Naive thymus-derived CD4-positive, alpha-beta T cell (primary cell): ENCODE measurements around the gene L3MBTL3. TPM values are rescaled to one million over a fixed set of nuclear protein-coding genes. Genes with fewer than 3 reads are reported as not detected.

Experiments used
- ATAC-seq: fragments of 150-1000 bp; cut with Tn5 transposase; 2 replicates; pipeline ENCODE4 v1.10.0; 2021; ENCODE audit warnings: mild to moderate bottlenecking, moderate library complexity
- CTCF ChIA-PET: fragments of 350-600 bp; sonication (Branson Sonifier 250); formaldehyde crosslinking; loops from one replicate; lab custom pipeline; 2021; ENCODE audit warnings: antibody characterized with exemption; lab: Charles Lee
- POLR2A ChIA-PET: fragments of 350-600 bp; sonication (Branson Sonifier 250); formaldehyde crosslinking; loops from one replicate; lab custom pipeline; 2021; ENCODE audit warnings: antibody characterized with exemption, inconsistent platforms; lab: Charles Lee
- DNase-seq, 9 donors: peaks; one replicate each; pipeline versions ENCODE4 v3.0.0 to v3.0.0-alpha.2; 2020 to 2022; ENCODE audit warnings: mixed read lengths in 1 of 9
- H3K27ac ChIP-seq: one replicate; pipeline ENCODE4 v1.7.0; 2013; ENCODE audit warnings: mild to moderate bottlenecking, low read depth, low read length, moderate library complexity
- H3K27me3 ChIP-seq, 2 donors: one replicate each; pipeline ENCODE4 v1.7.0; 2013; ENCODE audit warnings: low read length in 2 of 2, mild to moderate bottlenecking in 2 of 2, moderate library complexity in 2 of 2; ENCODE audit not compliant: control insufficient read depth in 2 of 2, insufficient read depth in 2 of 2
- H3K36me3 ChIP-seq, 3 experiments: 1 replicate in 2 of 3; 2 replicates in 1 of 3; pipeline ENCODE4 v1.7.0; 2013; ENCODE audit warnings: low read length in 3 of 3, mild to moderate bottlenecking in 3 of 3, moderate library complexity in 1 of 3; ENCODE audit not compliant: insufficient read depth in 3 of 3, control insufficient read depth in 2 of 3
- H3K4me1 ChIP-seq, 2 donors: one replicate each; pipeline ENCODE4 v1.7.0; 2013; ENCODE audit warnings: low read length in 2 of 2, mild to moderate bottlenecking in 2 of 2, moderate library complexity in 1 of 2; ENCODE audit not compliant: control insufficient read depth in 2 of 2, insufficient read depth in 2 of 2
- H3K4me3 ChIP-seq: 2 replicates; pipeline ENCODE4 v1.7.0; 2013; ENCODE audit warnings: mild to moderate bottlenecking, low read length
- H3K9me3 ChIP-seq, 3 experiments: 1 replicate in 2 of 3; 2 replicates in 1 of 3; pipeline ENCODE4 v1.7.0; 2013; ENCODE audit warnings: low read length in 3 of 3; ENCODE audit not compliant: control insufficient read depth in 2 of 3
- H3K27ac Mint-ChIP-seq, 9 donors: one replicate each; pipeline ENCODE4 v1.8.0; 2020 to 2022; ENCODE audit warnings: mixed read lengths in 9 of 9, mild to moderate bottlenecking in 8 of 9, moderate library complexity in 5 of 9, inconsistent platforms in 2 of 9
- H3K27me3 Mint-ChIP-seq, 5 donors: one replicate each; pipeline ENCODE4 v1.8.0; 2021 to 2022; ENCODE audit warnings: mixed read lengths in 5 of 5, mild to moderate bottlenecking in 1 of 5
- H3K36me3 Mint-ChIP-seq, 5 donors: one replicate each; pipeline ENCODE4 v1.8.0; 2020 to 2022; ENCODE audit warnings: mixed read lengths in 5 of 5, mild to moderate bottlenecking in 3 of 5, inconsistent platforms in 1 of 5
- H3K4me1 Mint-ChIP-seq, 7 donors: one replicate each; pipeline ENCODE4 v1.8.0; 2020 to 2022; ENCODE audit warnings: mixed read lengths in 7 of 7, mild to moderate bottlenecking in 3 of 7, inconsistent platforms in 1 of 7
- H3K4me3 Mint-ChIP-seq, 10 donors: one replicate each; pipeline ENCODE4 v1.8.0; 2020 to 2022; ENCODE audit warnings: mild to moderate bottlenecking in 10 of 10, mixed read lengths in 10 of 10, moderate library complexity in 6 of 10, inconsistent platforms in 2 of 10
- H3K9me3 Mint-ChIP-seq, 11 donors: one replicate each; pipeline ENCODE4 v1.8.0; 2020 to 2022; ENCODE audit warnings: mixed read lengths in 11 of 11, mild to moderate bottlenecking in 4 of 11, inconsistent platforms in 1 of 11, moderate library complexity in 1 of 11
- intact Hi-C, 2 donors: fragments of 100-400 bp; cut with micrococcal nuclease; formaldehyde crosslinking; loops; one replicate each; pipeline ENCODE4 v1.15.1; 2023
- polyA plus RNA-seq, 2 donors: library from polyadenylated mRNA; unstranded; fragments of 300-500 nt; fragmentation: Illumina TruSeq; gene quantifications; one replicate each; pipeline ENCODE4 v1.2.3, GENCODE V29; 2021
- total RNA-seq, 6 experiments: library from RNA in 5 of 6; stranded (reverse) in 5 of 6; gene quantifications; 1 replicate in 5 of 6; 2 replicates in 1 of 6; pipeline ENCODE4 v1.2.3 and lab custom pipeline; 2021 to 2026

The L3MBTL3 gene
- total and polyA plus RNA-seq, 7 experiments from 2014 or later = 4.8 to 47.5 (median 29.2) TPM

DNA sequence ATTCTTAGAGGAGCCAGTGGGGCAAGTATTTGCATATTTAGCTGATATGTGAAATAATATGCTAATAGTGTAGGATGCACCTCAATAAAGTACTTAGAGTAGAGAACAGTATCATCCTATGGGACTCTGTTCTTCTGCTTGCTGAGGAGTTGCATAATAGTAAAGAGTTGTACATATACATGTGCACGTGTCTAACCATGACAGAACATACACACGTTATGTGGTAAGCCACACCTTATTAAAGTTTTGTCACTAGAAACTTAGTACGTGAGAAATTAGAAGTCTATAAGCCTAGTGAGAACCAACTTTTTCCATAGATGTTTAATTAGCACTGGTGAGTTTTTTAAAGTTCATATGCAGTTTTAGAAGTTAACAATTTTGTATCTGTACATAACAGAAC, 80.7 kb downstream of the L3MBTL3 start:
- Histone ChIP-seq H3K27me3 (no peaks in the 10 kb centered on the region), H3K27ac (no peak overlapping the region), H3K4me3 (no peak overlapping the region), H3K4me1 (no peaks in the 10 kb centered on the region), H3K9me3 (no peaks in the 10 kb centered on the region), H3K36me3 (peaks cover 0 to 16% (median 6%) of the 10 kb centered on the region in 3 experiments)
- peaks cover 0 to 6% (median 0%) of the 10 kb centered on the region in 11 donors for H3K9me3 Mint-ChIP-seq
- H3K27ac Mint-ChIP-seq = no peak overlapping the region
- ATAC-seq = no peak
- H3K27me3 Mint-ChIP-seq = no peaks in the 10 kb centered on the region
- H3K4me3 Mint-ChIP-seq = no peak overlapping the region
- intact Hi-C loops = no loop called here
- H3K36me3 Mint-ChIP-seq = peaks cover 24 to 80% (median 59%) of the 10 kb centered on the region in 5 donors
- peaks cover 0 to 16% (median 10%) of the 10 kb centered on the region in 7 donors for H3K4me1 Mint-ChIP-seq
- no peak for DNase-seq
- ChIA-PET POLR2A (no interaction called here), CTCF (no interaction called here)

- Histone ChIP-seq H3K4me3 (no peak overlapping the region), H3K27ac (no peak overlapping the region), H3K9me3 (no peaks in the 10 kb centered on the region), H3K36me3 (peaks cover 0 to 7% (median 0%) of the 10 kb centered on the region in 3 experiments), H3K27me3 (no peaks in the 10 kb centered on the region), H3K4me1 (no peaks in the 10 kb centered on the region)
- peaks cover 0 to 11% (median 0%) of the 10 kb centered on the region in 11 donors for H3K9me3 Mint-ChIP-seq
- H3K27me3 Mint-ChIP-seq = no peaks in the 10 kb centered on the region
- H3K4me3 Mint-ChIP-seq = no peak overlapping the region
- H3K36me3 Mint-ChIP-seq = peaks cover 40 to 74% (median 65%) of the 10 kb centered on the region in 5 donors
- intact Hi-C loops = loop anchor here in 1 of 2 donors (2.0 kb wide), 2 partner anchors 15 to 21 kb away; no protein-coding TSS in a partner anchor
- DNase-seq (no peak), ATAC-seq (no peak)
- H3K27ac Mint-ChIP-seq = peak overlapping the region in 3 of 9 donors; percentile 2 to 76 (median 64)
- CTCF ChIA-PET = no interaction called here
- POLR2A ChIA-PET = no interaction called here
- H3K4me1 Mint-ChIP-seq = peaks cover 0 to 39% (median 23%) of the 10 kb centered on the region in 7 donors
Measured at GRCh38 chr6:130105996-130106704, 87.8 kb downstream of the L3MBTL3 start.

- H3K4me1 Mint-ChIP-seq = peaks cover 0 to 38% (median 19%) of the 10 kb centered on the region in 7 donors
- peaks cover 34 to 73% (median 64%) of the 10 kb centered on the region in 5 donors for H3K36me3 Mint-ChIP-seq
- no peaks in the 10 kb centered on the region for H3K9me3 ChIP-seq
- no peaks in the 10 kb centered on the region for H3K27me3 ChIP-seq
- DNase-seq (no peak), ATAC-seq (no peak)
- intact Hi-C loops = loop anchor here in 1 of 2 donors (2.0 kb wide), 2 partner anchors 17 to 19 kb away; no protein-coding TSS in a partner anchor
- POLR2A ChIA-PET = no interaction called here
- peaks cover 0 to 11% (median 0%) of the 10 kb centered on the region in 3 experiments for H3K36me3 ChIP-seq
- H3K27ac ChIP-seq = no peak overlapping the region
- no peaks in the 10 kb centered on the region for H3K4me1 ChIP-seq
- CTCF ChIA-PET = no interaction called here
- peaks cover 0 to 9% (median 0%) of the 10 kb centered on the region in 11 donors for H3K9me3 Mint-ChIP-seq
- H3K27me3 Mint-ChIP-seq = no peaks in the 10 kb centered on the region
- H3K4me3 Mint-ChIP-seq = no peak overlapping the region
- no peak overlapping the region for H3K4me3 ChIP-seq
- H3K27ac Mint-ChIP-seq = peak overlapping the region in 3 of 9 donors; percentile 36 to 37 (median 37)
Measured at GRCh38 chr6:130107710-130108109, 89.3 kb downstream of the L3MBTL3 start.

- peak overlapping the region in 1 of 9 donors; percentile 34 for H3K27ac Mint-ChIP-seq
- CTCF ChIA-PET = interaction anchor here (0.5 kb wide), 1 partner anchor 136 kb away, joined by 4 read pairs; no protein-coding TSS in a partner anchor
Measured at GRCh38 chr6:130111031-130111430, 92.7 kb downstream of the L3MBTL3 start.

GRCh38 chr6:130113201-130113710, 94.9 kb downstream of the L3MBTL3 start:
- no peaks in the 10 kb centered on the region for H3K27me3 Mint-ChIP-seq
- Histone ChIP-seq H3K27ac (no peak overlapping the region), H3K27me3 (no peaks in the 10 kb centered on the region), H3K36me3 (peaks cover 0 to 11% (median 0%) of the 10 kb centered on the region in 3 experiments), H3K9me3 (no peaks in the 10 kb centered on the region), H3K4me3 (no peak overlapping the region), H3K4me1 (no peaks in the 10 kb centered on the region)
- intact Hi-C loops = no loop called here
- H3K4me3 Mint-ChIP-seq = no peak overlapping the region
- ChIA-PET CTCF (no interaction called here), POLR2A (interaction anchor here (0.7 kb wide), 1 partner anchor 96 kb away, joined by 3 read pairs; no protein-coding TSS in a partner anchor)
- no peak for ATAC-seq
- peaks cover 5 to 48% (median 15%) of the 10 kb centered on the region in 7 donors for H3K4me1 Mint-ChIP-seq
- peaks cover 0 to 10% (median 0%) of the 10 kb centered on the region in 11 donors for H3K9me3 Mint-ChIP-seq
- peaks cover 21 to 79% (median 56%) of the 10 kb centered on the region in 5 donors for H3K36me3 Mint-ChIP-seq
- no peak for DNase-seq
- H3K27ac Mint-ChIP-seq = peak overlapping the region in 1 of 9 donors; percentile 65

More at GRCh38 chr6:130111031-130111430, 92.7 kb downstream of the L3MBTL3 start:
- Histone ChIP-seq H3K4me3 (no peak overlapping the region), H3K4me1 (no peaks in the 10 kb centered on the region), H3K36me3 (peaks cover 0 to 11% (median 0%) of the 10 kb centered on the region in 3 experiments), H3K27ac (no peak overlapping the region), H3K9me3 (no peaks in the 10 kb centered on the region), H3K27me3 (no peaks in the 10 kb centered on the region)
- ATAC-seq (no peak), DNase-seq (no peak)
- intact Hi-C loops = no loop called here
- Mint-ChIP-seq H3K36me3 (peaks cover 33 to 86% (median 63%) of the 10 kb centered on the region in 5 donors), H3K9me3 (peaks cover 0 to 9% (median 0%) of the 10 kb centered on the region in 11 donors), H3K4me3 (no peak overlapping the region), H3K4me1 (peaks cover 0 to 57% (median 20%) of the 10 kb centered on the region in 7 donors), H3K27me3 (no peaks in the 10 kb centered on the region)
- POLR2A ChIA-PET = no interaction called here

- Mint-ChIP-seq H3K27ac (peak overlapping the region in 2 of 9 donors; percentile 13 to 28), H3K27me3 (no peaks in the 10 kb centered on the region), H3K4me3 (no peak overlapping the region), H3K4me1 (peaks cover 0 to 51% (median 18%) of the 10 kb centered on the region in 7 donors), H3K36me3 (peaks cover 20 to 68% (median 48%) of the 10 kb centered on the region in 5 donors), H3K9me3 (peaks cover 0 to 6% (median 0%) of the 10 kb centered on the region in 11 donors)
- DNase-seq (no peak), ATAC-seq (peak; percentile 24)
- no peak overlapping the region for H3K4me3 ChIP-seq
- no peak overlapping the region for H3K27ac ChIP-seq
- intact Hi-C loops = no loop called here
- peaks cover 0 to 11% (median 0%) of the 10 kb centered on the region in 3 experiments for H3K36me3 ChIP-seq
- H3K9me3 ChIP-seq = no peaks in the 10 kb centered on the region
- no peaks in the 10 kb centered on the region for H3K27me3 ChIP-seq
- ChIA-PET POLR2A (interaction anchor here (0.6 kb wide), 1 partner anchor 1513 kb away, joined by 4 read pairs; the partner anchor contains the start of gene MED23), CTCF (no interaction called here)
- no peaks in the 10 kb centered on the region for H3K4me1 ChIP-seq
Measured at GRCh38 chr6:130115036-130115435, 96.7 kb downstream of the L3MBTL3 start.
